HEK293 (cell line): ENCODE data around the gene PSMB9.

Experiments
- FEZF1 ChIP-seq: fragments of 450-650 bp; formaldehyde crosslinking; IDR thresholded peaks from 2 replicates; pipeline ENCODE4 v1.5.1; 2016; ENCODE audit warnings: missing biosample characterization, missing genetic modification characterization
- GLIS2 ChIP-seq: fragments of 450-650 bp; formaldehyde crosslinking; IDR thresholded peaks from 2 replicates; pipeline ENCODE4 v1.5.1; 2016; ENCODE audit warnings: missing biosample characterization, missing genetic modification characterization
- KLF10 ChIP-seq: fragments of 450-650 bp; IDR thresholded peaks from 2 replicates; pipeline ENCODE4 v1.5.1; 2018; ENCODE audit warnings: missing biosample characterization, mild to moderate bottlenecking, missing genetic modification characterization
- KLF7 ChIP-seq: fragments of 450-650 bp; formaldehyde crosslinking; IDR thresholded peaks from 2 replicates; pipeline ENCODE4 v1.5.1; 2016; ENCODE audit warnings: missing biosample characterization, missing genetic modification characterization, borderline replicate concordance
- MEIS1 ChIP-seq: sonication (generic); formaldehyde crosslinking; IDR thresholded peaks from 2 replicates; pipeline ENCODE4 v1.8.1; 2022; ENCODE audit warnings: missing genetic modification reagents, mild to moderate bottlenecking, borderline replicate concordance
- OSR2 ChIP-seq: fragments of 450-650 bp; formaldehyde crosslinking; IDR thresholded peaks from 2 replicates; pipeline ENCODE4 v1.5.1; 2016; ENCODE audit warnings: missing biosample characterization, missing genetic modification characterization
- SCRT1 ChIP-seq: fragments of 450-650 bp; formaldehyde crosslinking; IDR thresholded peaks from 2 replicates; pipeline ENCODE4 v1.5.1; 2016; ENCODE audit warnings: missing biosample characterization, missing genetic modification characterization, borderline replicate concordance
- SETDB1 ChIP-seq: IDR thresholded peaks from one replicate; pipeline ENCODE4 v1.6.1; 2017; ENCODE audit warnings: mild to moderate bottlenecking, low read length, moderate library complexity, mixed read lengths; ENCODE audit not compliant: insufficient read length
- WT1 ChIP-seq: fragments of 450-650 bp; formaldehyde crosslinking; IDR thresholded peaks from 2 replicates; pipeline ENCODE4 v1.5.1; 2016; ENCODE audit warnings: missing biosample characterization, missing genetic modification characterization
- ZBTB1 ChIP-seq: fragments of 450-650 bp; formaldehyde crosslinking; IDR thresholded peaks from 2 replicates; pipeline ENCODE4 v1.5.1; 2016; ENCODE audit warnings: missing biosample characterization, missing genetic modification characterization
- ZBTB17 ChIP-seq: fragments of 450-650 bp; formaldehyde crosslinking; IDR thresholded peaks from 2 replicates; pipeline ENCODE4 v1.5.1; 2016; ENCODE audit warnings: missing biosample characterization, missing genetic modification characterization
- ZBTB20 ChIP-seq: fragments of 450-650 bp; formaldehyde crosslinking; IDR thresholded peaks from 2 replicates; pipeline ENCODE4 v1.5.1; 2016; ENCODE audit warnings: missing biosample characterization, missing genetic modification characterization
- ZBTB48 ChIP-seq: fragments of 450-650 bp; formaldehyde crosslinking; IDR thresholded peaks from 2 replicates; pipeline ENCODE4 v1.5.1; 2016; ENCODE audit warnings: missing biosample characterization, missing genetic modification characterization
- ZFHX2 ChIP-seq: fragments of 450-650 bp; formaldehyde crosslinking; conservative IDR thresholded peaks from 2 replicates; pipeline ENCODE4 v1.5.1; 2016; ENCODE audit warnings: missing biosample characterization, missing genetic modification characterization
- ZNF16 ChIP-seq: fragments of 450-650 bp; formaldehyde crosslinking; IDR thresholded peaks from 2 replicates; pipeline ENCODE4 v1.5.1; 2016; ENCODE audit warnings: low read depth, missing biosample characterization, missing genetic modification characterization
- ZNF211 ChIP-seq: fragments of 450-650 bp; formaldehyde crosslinking; IDR thresholded peaks from 2 replicates; pipeline ENCODE4 v1.5.1; 2016; ENCODE audit warnings: low read depth, missing biosample characterization, missing genetic modification characterization
- ZNF24 ChIP-seq: fragments of 450-650 bp; formaldehyde crosslinking; IDR thresholded peaks from 2 replicates; pipeline ENCODE4 v1.5.1; 2016; ENCODE audit warnings: missing biosample characterization, missing genetic modification characterization
- ZNF274 ChIP-seq, 2 experiments: fragments of 200-500 bp in 1 of 2; fragments of 450-650 bp in 1 of 2; sonication (Bioruptor generic) in 1 of 2; formaldehyde crosslinking in 1 of 2; IDR thresholded peaks; 2 replicates each; pipeline versions ENCODE4 v1.5.1 to v1.6.1; 2014 to 2016; ENCODE audit warnings: borderline replicate concordance in 1 of 2, inconsistent platforms in 1 of 2, low read length in 1 of 2, missing biosample characterization in 1 of 2, missing genetic modification characterization in 1 of 2
- ZNF350 ChIP-seq: fragments of 450-650 bp; formaldehyde crosslinking; IDR thresholded peaks from 2 replicates; pipeline ENCODE4 v1.5.0; 2017; ENCODE audit warnings: missing biosample characterization, mild to moderate bottlenecking, missing genetic modification characterization
- ZNF394 ChIP-seq: fragments of 450-650 bp; formaldehyde crosslinking; IDR thresholded peaks from 2 replicates; pipeline ENCODE4 v1.5.1; 2016; ENCODE audit warnings: missing biosample characterization, missing genetic modification characterization, mild to moderate bottlenecking, moderate library complexity, borderline replicate concordance
- ZNF416 ChIP-seq: fragments of 450-650 bp; formaldehyde crosslinking; IDR thresholded peaks from 2 replicates; pipeline ENCODE4 v1.5.1; 2016; ENCODE audit warnings: missing biosample characterization, missing genetic modification characterization
- ZNF529 ChIP-seq: fragments of 450-650 bp; formaldehyde crosslinking; IDR thresholded peaks from 2 replicates; pipeline ENCODE4 v1.5.1; 2017; ENCODE audit warnings: missing genetic modification characterization, missing biosample characterization; ENCODE audit not compliant: insufficient replicate concordance
- ZNF561 ChIP-seq: fragments of 450-650 bp; IDR thresholded peaks from 2 replicates; pipeline ENCODE4 v1.5.1; 2018; ENCODE audit warnings: missing biosample characterization, missing genetic modification characterization, borderline replicate concordance
- ZNF623 ChIP-seq: fragments of 450-650 bp; formaldehyde crosslinking; IDR thresholded peaks from 2 replicates; pipeline ENCODE4 v1.5.1; 2016; ENCODE audit warnings: missing biosample characterization, missing genetic modification characterization
- ZNF624 ChIP-seq: fragments of 450-650 bp; formaldehyde crosslinking; IDR thresholded peaks from 2 replicates; pipeline ENCODE4 v1.5.1; 2017; ENCODE audit warnings: missing biosample characterization, missing genetic modification characterization
- ZNF629 ChIP-seq: fragments of 450-650 bp; formaldehyde crosslinking; IDR thresholded peaks from 2 replicates; pipeline ENCODE4 v1.5.1; 2017; ENCODE audit warnings: missing biosample characterization, missing genetic modification characterization
- ZSCAN30 ChIP-seq: fragments of 450-650 bp; IDR thresholded peaks from 2 replicates; pipeline ENCODE4 v1.5.1; 2018; ENCODE audit warnings: missing biosample characterization, mild to moderate bottlenecking, missing genetic modification characterization, moderate library complexity
- TF ChIP-seq, protein P1 (sequence below): fragments of 450-650 bp; formaldehyde crosslinking; IDR thresholded peaks from 2 replicates; pipeline ENCODE4 v1.5.1; 2016; ENCODE audit warnings: missing biosample characterization, missing genetic modification characterization
- TF ChIP-seq, protein P2 (sequence below): fragments of 450-650 bp; formaldehyde crosslinking; IDR thresholded peaks from 2 replicates; pipeline ENCODE4 v1.5.1; 2016; ENCODE audit warnings: missing biosample characterization, missing genetic modification characterization
- TF ChIP-seq, protein P3 (sequence below): fragments of 450-650 bp; formaldehyde crosslinking; IDR thresholded peaks from 2 replicates; pipeline ENCODE4 v1.5.1; 2016; ENCODE audit warnings: missing biosample characterization, missing genetic modification characterization
- TF ChIP-seq, protein P4 (sequence below): fragments of 450-650 bp; formaldehyde crosslinking; IDR thresholded peaks from 2 replicates; pipeline ENCODE4 v1.5.1; 2016; ENCODE audit warnings: missing biosample characterization, missing genetic modification characterization
- TF ChIP-seq, protein P5 (sequence below): fragments of 450-650 bp; formaldehyde crosslinking; IDR thresholded peaks from 2 replicates; pipeline ENCODE4 v1.5.1; 2017; ENCODE audit warnings: missing biosample characterization, missing genetic modification characterization

The PSMB9 gene

DNA sequence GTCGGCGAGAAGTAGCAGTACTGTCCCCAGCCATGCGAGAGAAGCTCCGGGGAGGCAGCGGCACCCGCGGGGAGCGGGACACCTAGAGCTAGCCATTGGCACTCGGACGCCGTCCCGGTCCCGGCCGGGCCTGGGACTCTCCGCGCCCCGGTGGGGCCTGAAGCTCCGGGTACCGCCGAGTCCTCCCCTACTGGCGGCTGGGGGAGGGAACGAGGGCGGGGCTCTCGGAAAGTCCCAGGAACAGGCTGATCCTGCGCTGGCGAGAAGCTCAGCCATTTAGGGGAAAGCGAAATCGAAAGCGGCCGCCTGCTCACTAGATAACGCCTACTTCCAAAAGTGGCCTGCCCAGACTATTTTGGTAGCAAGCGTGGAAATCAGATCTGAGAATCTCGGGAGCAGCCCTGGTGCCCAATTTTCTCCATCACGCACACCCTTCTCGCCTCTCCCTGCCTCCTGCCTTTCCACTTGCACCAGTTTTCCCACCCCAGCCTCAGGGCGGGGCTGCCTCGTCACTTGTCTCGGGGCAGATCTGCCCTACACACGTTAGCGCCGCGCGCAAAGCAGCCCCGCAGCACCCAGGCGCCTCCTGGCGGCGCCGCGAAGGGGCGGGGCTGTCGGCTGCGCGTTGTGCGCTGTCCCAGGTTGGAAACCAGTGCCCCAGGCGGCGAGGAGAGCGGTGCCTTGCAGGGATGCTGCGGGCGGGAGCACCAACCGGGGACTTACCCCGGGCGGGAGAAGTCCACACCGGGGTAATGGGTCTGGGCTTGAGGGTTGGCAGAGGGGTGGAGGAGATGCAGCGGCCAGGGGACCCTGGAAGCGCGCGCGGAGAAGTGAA is at the start of gene PSMB9, which contains the start of gene TAP1 (continued):
- TF ChIP-seq ZBTB1 (tag by site-specific recombination) (no peak), SCRT1 (no peak), ZNF416 (no peak), KLF7 (tag by site-specific recombination) (peak; percentile 87; the same call in 1 of the 2 replicates), ZBTB20 (tag by site-specific recombination) (peak; percentile 99), ZNF24 (tag by site-specific recombination) (0 out of 2 replicates have a peak, but pooled peaks have one; percentile 20), ZNF561 (tag by site-specific recombination) (peak; percentile 70; the same call in 1 of the 2 replicates), ZNF529 (tag by site-specific recombination) (no peak), ZNF274 (IDR thresholded peaks at IDR 0.05; ENCODE audit: low read length) (no peak), ZNF274 (tag by site-specific recombination; IDR thresholded peaks at IDR 0.05; ENCODE audit: borderline replicate concordance) (no peak), ZNF394 (tag by site-specific recombination) (peak; percentile 93), FEZF1 (peak; percentile 59; the same call in 1 of the 2 replicates), ZNF624 (tag by site-specific recombination) (no peak), ZNF629 (peak; percentile 27), ZNF16 (no peak), ZNF623 (tag by site-specific recombination) (no peak), ZNF211 (tag by site-specific recombination) (no peak), OSR2 (tag by site-specific recombination) (no peak), KLF10 (tag by site-specific recombination) (peak; percentile 74), ZFHX2 (peak; percentile 45), MEIS1 (CRISPR knock-in tag) (no peak), ZSCAN30 (tag by site-specific recombination) (peak; percentile 48; the same call in 1 of the 2 replicates), SETDB1 (no peak), GLIS2 (tag by site-specific recombination) (peak; percentile 87), ZBTB17 (tag by site-specific recombination) (peak; percentile 79), WT1 (tag by site-specific recombination) (peak; percentile 60), ZNF350 (tag by site-specific recombination) (no peak), ZBTB48 (peak; percentile 45; the same call in 1 of the 2 replicates)
- TF ChIP-seq, protein P1, sequence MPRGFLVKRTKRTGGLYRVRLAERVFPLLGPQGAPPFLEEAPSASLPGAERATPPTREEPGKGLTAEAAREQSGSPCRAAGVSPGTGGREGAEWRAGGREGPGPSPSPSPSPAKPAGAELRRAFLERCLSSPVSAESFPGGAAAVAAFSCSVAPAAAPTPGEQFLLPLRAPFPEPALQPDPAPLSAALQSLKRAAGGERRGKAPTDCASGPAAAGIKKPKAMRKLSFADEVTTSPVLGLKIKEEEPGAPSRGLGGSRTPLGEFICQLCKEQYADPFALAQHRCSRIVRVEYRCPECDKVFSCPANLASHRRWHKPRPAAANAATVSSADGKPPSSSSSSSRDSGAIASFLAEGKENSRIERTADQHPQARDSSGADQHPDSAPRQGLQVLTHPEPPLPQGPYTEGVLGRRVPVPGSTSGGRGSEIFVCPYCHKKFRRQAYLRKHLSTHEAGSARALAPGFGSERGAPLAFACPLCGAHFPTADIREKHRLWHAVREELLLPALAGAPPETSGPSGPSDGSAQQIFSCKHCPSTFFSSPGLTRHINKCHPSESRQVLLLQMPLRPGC (tag by site-specific recombination) = peak; percentile 2; the same call in 1 of the 2 replicates
- TF ChIP-seq, protein P2, sequence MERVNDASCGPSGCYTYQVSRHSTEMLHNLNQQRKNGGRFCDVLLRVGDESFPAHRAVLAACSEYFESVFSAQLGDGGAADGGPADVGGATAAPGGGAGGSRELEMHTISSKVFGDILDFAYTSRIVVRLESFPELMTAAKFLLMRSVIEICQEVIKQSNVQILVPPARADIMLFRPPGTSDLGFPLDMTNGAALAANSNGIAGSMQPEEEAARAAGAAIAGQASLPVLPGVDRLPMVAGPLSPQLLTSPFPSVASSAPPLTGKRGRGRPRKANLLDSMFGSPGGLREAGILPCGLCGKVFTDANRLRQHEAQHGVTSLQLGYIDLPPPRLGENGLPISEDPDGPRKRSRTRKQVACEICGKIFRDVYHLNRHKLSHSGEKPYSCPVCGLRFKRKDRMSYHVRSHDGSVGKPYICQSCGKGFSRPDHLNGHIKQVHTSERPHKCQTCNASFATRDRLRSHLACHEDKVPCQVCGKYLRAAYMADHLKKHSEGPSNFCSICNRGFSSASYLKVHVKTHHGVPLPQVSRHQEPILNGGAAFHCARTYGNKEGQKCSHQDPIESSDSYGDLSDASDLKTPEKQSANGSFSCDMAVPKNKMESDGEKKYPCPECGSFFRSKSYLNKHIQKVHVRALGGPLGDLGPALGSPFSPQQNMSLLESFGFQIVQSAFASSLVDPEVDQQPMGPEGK (tag by site-specific recombination) = peak; percentile 62
- TF ChIP-seq, protein P3, sequence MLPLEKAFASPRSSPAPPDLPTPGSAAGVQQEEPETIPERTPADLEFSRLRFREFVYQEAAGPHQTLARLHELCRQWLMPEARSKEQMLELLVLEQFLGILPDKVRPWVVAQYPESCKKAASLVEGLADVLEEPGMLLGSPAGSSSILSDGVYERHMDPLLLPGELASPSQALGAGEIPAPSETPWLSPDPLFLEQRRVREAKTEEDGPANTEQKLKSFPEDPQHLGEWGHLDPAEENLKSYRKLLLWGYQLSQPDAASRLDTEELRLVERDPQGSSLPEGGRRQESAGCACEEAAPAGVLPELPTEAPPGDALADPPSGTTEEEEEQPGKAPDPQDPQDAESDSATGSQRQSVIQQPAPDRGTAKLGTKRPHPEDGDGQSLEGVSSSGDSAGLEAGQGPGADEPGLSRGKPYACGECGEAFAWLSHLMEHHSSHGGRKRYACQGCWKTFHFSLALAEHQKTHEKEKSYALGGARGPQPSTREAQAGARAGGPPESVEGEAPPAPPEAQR = no peak
- TF ChIP-seq, protein P4, sequence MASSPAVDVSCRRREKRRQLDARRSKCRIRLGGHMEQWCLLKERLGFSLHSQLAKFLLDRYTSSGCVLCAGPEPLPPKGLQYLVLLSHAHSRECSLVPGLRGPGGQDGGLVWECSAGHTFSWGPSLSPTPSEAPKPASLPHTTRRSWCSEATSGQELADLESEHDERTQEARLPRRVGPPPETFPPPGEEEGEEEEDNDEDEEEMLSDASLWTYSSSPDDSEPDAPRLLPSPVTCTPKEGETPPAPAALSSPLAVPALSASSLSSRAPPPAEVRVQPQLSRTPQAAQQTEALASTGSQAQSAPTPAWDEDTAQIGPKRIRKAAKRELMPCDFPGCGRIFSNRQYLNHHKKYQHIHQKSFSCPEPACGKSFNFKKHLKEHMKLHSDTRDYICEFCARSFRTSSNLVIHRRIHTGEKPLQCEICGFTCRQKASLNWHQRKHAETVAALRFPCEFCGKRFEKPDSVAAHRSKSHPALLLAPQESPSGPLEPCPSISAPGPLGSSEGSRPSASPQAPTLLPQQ (tag by site-specific recombination) = peak; percentile 78
- TF ChIP-seq, protein P5, sequence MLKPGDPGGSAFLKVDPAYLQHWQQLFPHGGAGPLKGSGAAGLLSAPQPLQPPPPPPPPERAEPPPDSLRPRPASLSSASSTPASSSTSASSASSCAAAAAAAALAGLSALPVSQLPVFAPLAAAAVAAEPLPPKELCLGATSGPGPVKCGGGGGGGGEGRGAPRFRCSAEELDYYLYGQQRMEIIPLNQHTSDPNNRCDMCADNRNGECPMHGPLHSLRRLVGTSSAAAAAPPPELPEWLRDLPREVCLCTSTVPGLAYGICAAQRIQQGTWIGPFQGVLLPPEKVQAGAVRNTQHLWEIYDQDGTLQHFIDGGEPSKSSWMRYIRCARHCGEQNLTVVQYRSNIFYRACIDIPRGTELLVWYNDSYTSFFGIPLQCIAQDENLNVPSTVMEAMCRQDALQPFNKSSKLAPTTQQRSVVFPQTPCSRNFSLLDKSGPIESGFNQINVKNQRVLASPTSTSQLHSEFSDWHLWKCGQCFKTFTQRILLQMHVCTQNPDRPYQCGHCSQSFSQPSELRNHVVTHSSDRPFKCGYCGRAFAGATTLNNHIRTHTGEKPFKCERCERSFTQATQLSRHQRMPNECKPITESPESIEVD (tag by site-specific recombination) = no peak
